Rectal smooth muscle tissue (tissue), 1 donor: ENCODE data around the gene PEAK3.

Source experiments
- H3K27ac ChIP-seq: one replicate; pipeline ENCODE4 v1.7.0; 2013; ENCODE audit warnings: low read depth, low read length, inconsistent platforms
- H3K27me3 ChIP-seq: one replicate; pipeline ENCODE4 v1.7.0; 2013; ENCODE audit warnings: low read length; ENCODE audit not compliant: control insufficient read depth, insufficient read depth
- H3K36me3 ChIP-seq: one replicate; pipeline ENCODE4 v1.7.0; 2013; ENCODE audit warnings: low read length; ENCODE audit not compliant: control insufficient read depth, insufficient read depth
- H3K4me1 ChIP-seq: one replicate; pipeline ENCODE4 v1.7.0; 2013; ENCODE audit warnings: low read length; ENCODE audit not compliant: control insufficient read depth, insufficient read depth
- H3K4me3 ChIP-seq: one replicate; pipeline ENCODE4 v1.7.0; 2013; ENCODE audit warnings: low read length
- H3K9ac ChIP-seq: one replicate; pipeline ENCODE4 v1.7.0; 2013; ENCODE audit warnings: low read length

The PEAK3 gene

DNA sequence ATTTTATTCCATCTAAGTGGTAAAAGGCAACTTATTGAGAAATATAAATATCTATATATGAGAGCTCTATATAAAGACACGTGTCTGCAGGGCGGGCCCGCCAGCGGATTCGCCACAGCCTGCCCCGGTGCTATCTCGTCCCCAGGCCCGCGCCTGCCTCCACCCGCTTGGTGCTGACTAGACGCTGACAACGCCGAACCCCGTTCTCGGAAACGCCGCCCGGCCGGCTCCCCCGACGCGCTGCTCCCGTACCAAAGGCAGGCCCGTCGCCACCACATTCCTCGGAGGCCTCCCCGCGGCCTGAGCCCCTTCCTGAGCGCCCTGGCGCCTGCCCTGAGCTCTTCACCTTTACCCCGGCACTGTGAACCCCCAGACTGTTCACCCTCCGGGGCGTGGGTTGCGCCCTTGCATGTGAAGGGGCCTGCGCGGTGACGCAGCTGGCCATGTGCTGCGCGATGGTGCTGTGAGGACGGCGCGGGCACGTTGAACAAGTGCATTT is 51.9 kb downstream of the PEAK3 start:
- Histone ChIP-seq H3K27ac (no peak overlapping the region), H3K27me3 (no peaks in the 10 kb centered on the region), H3K36me3 (peaks cover 19% of the 10 kb centered on the region), H3K4me1 (peaks cover 2% of the 10 kb centered on the region), H3K4me3 (no peak overlapping the region), H3K9ac (no peak overlapping the region)

- H3K27me3 ChIP-seq, result no peaks in the 10 kb centered on the region
- H3K27ac ChIP-seq, result no peak overlapping the region
- peaks cover 19% of the 10 kb centered on the region for H3K36me3 ChIP-seq
- H3K4me1 ChIP-seq, result no peaks in the 10 kb centered on the region
- no peak overlapping the region for H3K9ac ChIP-seq
- H3K4me3 ChIP-seq, result no peak overlapping the region
Observed at GRCh38 chr19:2229103-2230032, 52.6 kb downstream of the PEAK3 start.

DNA sequence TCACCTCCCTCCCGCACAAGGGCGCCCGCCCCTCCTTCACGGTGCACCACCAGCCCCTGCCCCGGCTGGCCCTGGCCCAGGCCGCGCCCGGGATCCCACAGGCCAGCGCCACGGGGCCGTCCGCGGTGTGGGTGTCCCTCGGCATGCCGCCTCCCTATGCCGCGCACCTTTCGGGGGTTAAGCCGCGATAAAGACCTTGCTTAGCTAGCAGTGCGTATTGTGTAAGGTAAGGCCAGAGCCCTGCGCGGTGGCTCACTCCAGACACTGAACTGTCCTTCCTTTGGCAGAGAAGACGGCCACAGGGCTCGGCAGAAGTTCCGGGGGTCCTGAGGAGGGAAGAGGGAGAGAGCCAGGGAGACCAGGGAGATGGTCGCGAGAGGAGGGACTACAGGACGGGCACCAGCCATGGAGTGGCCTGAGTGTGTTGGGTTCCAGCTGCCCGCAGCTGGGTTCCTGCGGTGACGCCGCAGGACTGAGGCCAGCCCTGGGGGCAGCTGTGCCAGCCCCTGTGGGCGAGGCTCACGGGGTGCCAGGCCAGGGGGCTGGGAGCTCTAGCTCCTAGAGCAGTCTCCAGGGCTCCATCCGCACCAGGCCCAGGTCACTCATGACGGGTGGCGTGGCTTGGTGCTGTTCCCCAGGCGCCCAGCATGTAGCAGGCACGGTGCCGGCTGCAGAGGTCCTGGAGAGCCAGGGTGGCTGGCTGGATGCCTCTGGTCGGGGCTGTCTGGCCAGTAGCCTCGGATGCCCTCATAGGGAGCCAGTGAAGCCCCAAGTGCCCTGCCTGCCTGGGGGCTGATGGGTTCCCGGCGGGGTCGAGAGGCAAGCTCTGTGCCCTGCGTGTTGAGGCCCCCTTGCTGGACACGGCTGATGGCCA is 53.6 kb downstream of the PEAK3 start:
- no peak overlapping the region for H3K27ac ChIP-seq
- H3K9ac ChIP-seq, result no peak overlapping the region
- H3K4me3 ChIP-seq, result no peak overlapping the region
- H3K36me3 ChIP-seq, result peaks cover 16% of the 10 kb centered on the region
- no peaks in the 10 kb centered on the region for H3K27me3 ChIP-seq
- H3K4me1 ChIP-seq, result no peaks in the 10 kb centered on the region

- no peaks in the 10 kb centered on the region for H3K27me3 ChIP-seq
- H3K27ac ChIP-seq, result no peak overlapping the region
- H3K4me1 ChIP-seq, result no peaks in the 10 kb centered on the region
- no peak overlapping the region for H3K4me3 ChIP-seq
- peaks cover 15% of the 10 kb centered on the region for H3K36me3 ChIP-seq
- H3K9ac ChIP-seq, result no peak overlapping the region
Observed at GRCh38 chr19:2227415-2228156, 54.4 kb downstream of the PEAK3 start.

DNA sequence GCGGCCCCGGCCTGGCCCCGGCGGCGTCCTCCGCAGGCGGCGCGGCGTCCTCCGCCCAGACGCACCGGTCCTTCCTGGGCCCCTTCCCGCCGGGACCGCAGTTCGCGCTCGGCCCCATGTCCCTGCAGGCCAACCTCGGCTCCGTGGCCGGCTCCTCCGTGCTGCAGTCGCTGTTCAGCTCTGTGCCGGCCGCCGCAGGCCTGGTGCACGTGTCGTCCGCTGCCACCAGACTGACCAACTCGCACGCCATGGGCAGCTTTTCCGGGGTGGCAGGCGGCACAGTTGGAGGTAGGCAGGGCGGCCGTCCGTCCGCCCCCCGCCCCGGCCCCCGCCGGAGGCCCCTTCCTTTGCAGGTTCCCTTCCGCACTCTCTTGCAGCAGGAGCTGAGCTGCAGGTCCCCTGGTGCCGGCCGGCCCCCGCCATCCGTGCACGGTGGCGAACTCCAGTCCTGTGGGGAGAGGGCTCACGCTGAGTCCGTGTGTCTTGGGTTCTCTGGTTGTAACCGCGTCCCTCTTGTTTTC is 55.1 kb downstream of the PEAK3 start:
- Histone ChIP-seq H3K27me3 (no peaks in the 10 kb centered on the region), H3K27ac (no peak overlapping the region), H3K36me3 (peaks cover 15% of the 10 kb centered on the region), H3K4me3 (no peak overlapping the region), H3K9ac (no peak overlapping the region), H3K4me1 (no peaks in the 10 kb centered on the region)

GRCh38 chr19:2226051-2226839 is 55.7 kb downstream of the PEAK3 start:
- Histone ChIP-seq H3K36me3 (peaks cover 15% of the 10 kb centered on the region), H3K4me1 (no peaks in the 10 kb centered on the region), H3K27ac (no peak overlapping the region), H3K27me3 (no peaks in the 10 kb centered on the region), H3K9ac (no peak overlapping the region), H3K4me3 (no peak overlapping the region)

DNA sequence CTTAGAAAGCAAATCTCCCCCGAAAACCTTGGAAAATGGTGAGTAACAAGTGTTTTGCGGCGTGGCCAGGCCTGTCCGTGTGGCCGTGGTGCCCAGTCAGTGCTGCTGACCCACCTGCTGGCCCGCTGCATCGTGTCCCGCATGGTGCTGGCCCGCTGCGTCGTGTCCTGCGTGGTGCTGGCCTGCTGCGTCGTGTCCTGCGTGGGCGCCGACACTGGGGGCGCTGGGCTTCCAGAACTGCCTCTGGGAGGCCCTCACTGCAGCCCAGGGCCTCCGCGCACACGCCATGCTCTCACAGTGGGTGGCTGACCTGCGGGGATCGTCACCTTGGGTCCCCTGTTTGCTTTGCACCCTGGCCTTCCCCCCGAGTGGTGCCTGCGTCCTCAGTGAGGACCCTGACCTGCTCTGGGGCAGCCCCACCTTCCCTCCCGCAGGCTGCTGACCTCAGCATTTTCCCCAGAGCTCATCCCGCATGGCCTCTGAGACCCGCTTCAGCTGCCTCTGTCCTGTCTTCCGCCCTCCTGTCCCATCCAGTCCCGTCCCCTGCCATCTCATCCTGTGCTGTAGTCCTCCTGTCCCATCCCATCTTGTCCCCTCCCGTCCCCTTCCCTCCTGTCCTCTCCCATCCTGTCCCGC is 56.4 kb downstream of the PEAK3 start:
- Histone ChIP-seq H3K4me3 (no peak overlapping the region), H3K27ac (no peak overlapping the region), H3K4me1 (no peaks in the 10 kb centered on the region), H3K9ac (no peak overlapping the region), H3K36me3 (peaks cover 17% of the 10 kb centered on the region), H3K27me3 (no peaks in the 10 kb centered on the region)

DNA sequence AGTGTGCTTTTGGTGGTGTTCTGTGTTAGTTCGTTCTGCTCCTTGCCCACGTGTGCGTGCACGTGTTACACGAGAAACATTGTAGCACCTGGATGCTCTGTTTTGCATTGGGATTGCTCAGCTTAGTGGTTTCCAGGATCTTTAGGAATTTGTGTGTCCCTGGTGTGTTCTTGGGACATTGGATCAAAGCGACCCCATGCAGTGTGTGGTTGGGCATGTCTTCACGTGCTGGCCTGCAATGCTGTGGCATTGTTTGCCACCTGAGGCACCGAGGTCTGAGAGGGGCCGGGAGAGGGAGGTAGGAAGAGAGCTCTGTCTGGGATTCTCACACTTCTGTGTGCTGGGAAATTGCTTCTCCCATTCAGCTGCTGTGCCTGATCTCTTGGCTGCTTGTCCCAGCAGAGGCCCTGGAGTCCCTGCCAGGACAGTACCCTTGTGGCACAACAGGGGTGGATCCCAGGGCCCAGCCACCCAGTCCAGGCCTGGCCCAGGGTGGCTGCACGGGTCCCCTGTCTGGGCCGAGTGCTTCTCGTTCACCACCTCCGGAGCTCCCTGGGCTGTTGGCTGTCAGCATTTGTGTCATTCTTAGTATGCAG is 57.1 kb downstream of the PEAK3 start:
- no peak overlapping the region for H3K9ac ChIP-seq
- H3K27me3 ChIP-seq, result no peaks in the 10 kb centered on the region
- peaks cover 18% of the 10 kb centered on the region for H3K36me3 ChIP-seq
- H3K4me3 ChIP-seq, result no peak overlapping the region
- H3K4me1 ChIP-seq, result no peaks in the 10 kb centered on the region
- H3K27ac ChIP-seq, result no peak overlapping the region
